H1 (cell line): ENCODE data around the gene TRAPPC11.
"Not testable (repeated sequence)": the region's sequence is repeated elsewhere in the genome, so short reads cannot be mapped to it uniquely, and the experiment has no call there.

Source experiments
- CREB1 ChIP-seq: IDR thresholded peaks from 2 replicates; pipeline ENCODE4 v1.6.1; 2012; ENCODE audit warnings: inconsistent platforms
- EGR1 ChIP-seq: IDR thresholded peaks from 2 replicates; pipeline ENCODE4 v1.6.1; 2011; ENCODE audit warnings: low read depth, low read length, borderline replicate concordance
- EZH2 ChIP-seq: fragments of 200-600 bp; sonication (generic); IDR thresholded peaks from 2 replicates; pipeline ENCODE4 v1.7.1; 2012; ENCODE audit warnings: low read depth, mild to moderate bottlenecking, moderate library complexity, low read length, inconsistent platforms; ENCODE audit not compliant: severe bottlenecking
- GABPA ChIP-seq: IDR thresholded peaks from 2 replicates; pipeline ENCODE4 v1.6.1; 2011; ENCODE audit warnings: mild to moderate bottlenecking, low read length, moderate library complexity, borderline replicate concordance; ENCODE audit not compliant: insufficient read depth
- KDM1A ChIP-seq: fragments of 200-600, 300-600 bp; sonication (generic); IDR thresholded peaks from 2 replicates; pipeline ENCODE4 v1.7.1; 2016; ENCODE audit warnings: mild to moderate bottlenecking, low read length, borderline replicate concordance
- USF2 ChIP-seq: IDR thresholded peaks from 2 replicates; pipeline ENCODE4 v1.6.1; 2011; ENCODE audit warnings: low read length, improper control_type of control experiment
- TF ChIP-seq, protein P1 (sequence below), 3 experiments: IDR thresholded peaks; 1 replicate in 2 of 3; 2 replicates in 1 of 3; pipeline versions ENCODE4 v1.5.1 to v1.6.1; 2011; ENCODE audit warnings: low read length in 3 of 3, mild to moderate bottlenecking in 3 of 3, inconsistent platforms in 2 of 3, low read depth in 1 of 3, moderate library complexity in 1 of 3; ENCODE audit not compliant: insufficient read depth in 1 of 3; ENCODE audit errors: control extremely low read depth in 1 of 3
- TF ChIP-seq, protein P2 (sequence below): IDR thresholded peaks from 2 replicates; pipeline ENCODE4 v1.6.1; 2012; ENCODE audit warnings: low read length, inconsistent platforms

DNA sequence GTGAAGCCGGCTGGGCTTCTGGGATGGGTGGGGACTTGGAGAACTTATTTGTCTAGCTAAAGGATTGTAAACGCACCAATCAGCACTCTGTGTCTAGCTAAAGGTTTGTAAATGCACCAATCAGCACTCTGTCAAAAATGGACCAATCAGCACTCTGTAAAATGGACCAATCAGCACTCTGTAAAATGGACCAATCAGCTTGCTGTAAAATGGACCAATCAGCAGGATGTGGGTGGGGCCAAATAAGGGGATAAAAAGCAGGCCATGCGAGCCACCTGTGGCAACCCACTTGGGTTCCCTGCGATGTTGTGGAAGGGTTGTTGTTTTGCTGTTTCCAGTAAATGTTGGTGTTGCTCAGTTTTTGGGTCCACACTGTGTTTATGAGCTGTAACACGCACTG, 66.5 kb downstream of the TRAPPC11 start:
- TF ChIP-seq, protein P1, sequence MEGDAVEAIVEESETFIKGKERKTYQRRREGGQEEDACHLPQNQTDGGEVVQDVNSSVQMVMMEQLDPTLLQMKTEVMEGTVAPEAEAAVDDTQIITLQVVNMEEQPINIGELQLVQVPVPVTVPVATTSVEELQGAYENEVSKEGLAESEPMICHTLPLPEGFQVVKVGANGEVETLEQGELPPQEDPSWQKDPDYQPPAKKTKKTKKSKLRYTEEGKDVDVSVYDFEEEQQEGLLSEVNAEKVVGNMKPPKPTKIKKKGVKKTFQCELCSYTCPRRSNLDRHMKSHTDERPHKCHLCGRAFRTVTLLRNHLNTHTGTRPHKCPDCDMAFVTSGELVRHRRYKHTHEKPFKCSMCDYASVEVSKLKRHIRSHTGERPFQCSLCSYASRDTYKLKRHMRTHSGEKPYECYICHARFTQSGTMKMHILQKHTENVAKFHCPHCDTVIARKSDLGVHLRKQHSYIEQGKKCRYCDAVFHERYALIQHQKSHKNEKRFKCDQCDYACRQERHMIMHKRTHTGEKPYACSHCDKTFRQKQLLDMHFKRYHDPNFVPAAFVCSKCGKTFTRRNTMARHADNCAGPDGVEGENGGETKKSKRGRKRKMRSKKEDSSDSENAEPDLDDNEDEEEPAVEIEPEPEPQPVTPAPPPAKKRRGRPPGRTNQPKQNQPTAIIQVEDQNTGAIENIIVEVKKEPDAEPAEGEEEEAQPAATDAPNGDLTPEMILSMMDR (IDR thresholded peaks at IDR 0.05; ENCODE audit: control extremely low read depth in 1 of 3, insufficient read depth in 1 of 3, low read depth in 1 of 3, low read length in 3 of 3) = not testable (repeated sequence)
- TF ChIP-seq KDM1A, CREB1, GABPA, EZH2, EGR1, USF2: not testable (repeated sequence)
- TF ChIP-seq, protein P2, sequence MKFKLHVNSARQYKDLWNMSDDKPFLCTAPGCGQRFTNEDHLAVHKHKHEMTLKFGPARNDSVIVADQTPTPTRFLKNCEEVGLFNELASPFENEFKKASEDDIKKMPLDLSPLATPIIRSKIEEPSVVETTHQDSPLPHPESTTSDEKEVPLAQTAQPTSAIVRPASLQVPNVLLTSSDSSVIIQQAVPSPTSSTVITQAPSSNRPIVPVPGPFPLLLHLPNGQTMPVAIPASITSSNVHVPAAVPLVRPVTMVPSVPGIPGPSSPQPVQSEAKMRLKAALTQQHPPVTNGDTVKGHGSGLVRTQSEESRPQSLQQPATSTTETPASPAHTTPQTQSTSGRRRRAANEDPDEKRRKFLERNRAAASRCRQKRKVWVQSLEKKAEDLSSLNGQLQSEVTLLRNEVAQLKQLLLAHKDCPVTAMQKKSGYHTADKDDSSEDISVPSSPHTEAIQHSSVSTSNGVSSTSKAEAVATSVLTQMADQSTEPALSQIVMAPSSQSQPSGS = not testable (repeated sequence)
